Sigmoid colon (tissue), 7 donors: ENCODE results near the gene ASF1B. TPM values are rescaled to one million over a fixed set of nuclear protein-coding genes. Genes with fewer than 3 reads are reported as not detected.
"Not testable (repeated sequence)": the region's sequence is repeated elsewhere in the genome, so short reads cannot be mapped to it uniquely, and the experiment has no call there.

Experiments
- DNase-seq: peaks from one replicate; pipeline ENCODE4 v3.0.0-alpha.2; 2019
- H3K27ac ChIP-seq, 4 donors: fragments of 200-600 bp; sonication (generic); one replicate each; pipeline ENCODE4 v1.5.1; 2016 to 2019; ENCODE audit warnings: mild to moderate bottlenecking in 1 of 4
- H3K27me3 ChIP-seq, 3 donors: fragments of 200-600 bp; sonication (generic); one replicate each; pipeline ENCODE4 v1.5.1; 2019; ENCODE audit warnings: mild to moderate bottlenecking in 1 of 3
- H3K36me3 ChIP-seq, 4 donors: fragments of 200-600 bp; sonication (generic); one replicate each; pipeline ENCODE4 v1.5.1; 2016 to 2019
- H3K4me1 ChIP-seq, 4 donors: fragments of 200-600 bp; sonication (generic); one replicate each; pipeline ENCODE4 v1.5.1; 2017 to 2019
- H3K4me3 ChIP-seq, 4 donors: fragments of 200-600 bp; sonication (generic); one replicate each; pipeline ENCODE4 v1.5.1; 2017 to 2019; ENCODE audit warnings: mild to moderate bottlenecking in 2 of 4, moderate library complexity in 1 of 4
- H3K9me3 ChIP-seq, 4 donors: fragments of 200-600 bp in 3 of 4; sonication (generic) in 3 of 4; one replicate each; pipeline versions ENCODE4 v1.5.1 to v1.6.1; 2013 to 2019
- EP300 ChIP-seq, 4 donors: sonication (generic); formaldehyde crosslinking; IDR thresholded peaks; one replicate each; pipeline ENCODE4 v1.6.1; 2017; ENCODE audit warnings: antibody characterized with exemption in 4 of 4
- POLR2A ChIP-seq, 2 donors: fragments of 450-650 bp; IDR thresholded peaks; one replicate each; pipeline ENCODE4 v1.6.1; 2016; ENCODE audit warnings: antibody characterized with exemption in 2 of 2, mild to moderate bottlenecking in 2 of 2, moderate library complexity in 2 of 2
- POLR2AphosphoS5 ChIP-seq, 4 donors: sonication (generic); formaldehyde crosslinking; IDR thresholded peaks; one replicate each; pipeline ENCODE4 v1.6.1; 2017; ENCODE audit warnings: antibody characterized with exemption in 4 of 4
- WGBS, 2 donors: extraction: QIAGEN DNeasy Blood & Tissue Kit; methylation state at CpG; one replicate each; pipeline ENCODE4 v1.1.7; 2013; 5-methylcytosine and 5-hydroxymethylcytosine counted together
- intact Hi-C: fragments of 100-400 bp; cut with DNase I; formaldehyde crosslinking; loops from one replicate; pipeline ENCODE4 v1.15.1; 2023
- polyA plus RNA-seq, 3 donors: library from polyadenylated mRNA; stranded (reverse); fragments of 200-250 nt; gene quantifications; one replicate each; pipeline ENCODE4 v1.2.3, GENCODE V29; 2013
- total RNA-seq, 4 donors: library from RNA; depleted of rRNA; stranded (reverse); fragments of >200 nt; gene quantifications; one replicate each; pipeline ENCODE4 v1.1.0, GENCODE V29; 2016
- TF ChIP-seq, protein P1 (sequence below), 4 experiments: fragments of 450-650 bp in 3 of 4; fragments of 200-600 bp in 1 of 4; IDR thresholded peaks; one replicate each; pipeline ENCODE4 v1.5.1; 2016 to 2019; ENCODE audit warnings: antibody characterized with exemption in 4 of 4, mild to moderate bottlenecking in 3 of 4, moderate library complexity in 2 of 4
- donor health status: healthy with polysubstance abuse.
- donor health status: Bipolar disorder and iron deficiency.
- donor health status: healthy.

ASF1B gene
- total RNA-seq, result 1 to 10 TPM in 3 of 4 donors, not detected in 1; 1.1 to 2.0 (median 1.4) TPM
- 10 to 100 TPM in 2 of 3 donors, 1 to 10 TPM in 1; 3.6 to 26.9 (median 13.6) TPM for polyA plus RNA-seq

DNA sequence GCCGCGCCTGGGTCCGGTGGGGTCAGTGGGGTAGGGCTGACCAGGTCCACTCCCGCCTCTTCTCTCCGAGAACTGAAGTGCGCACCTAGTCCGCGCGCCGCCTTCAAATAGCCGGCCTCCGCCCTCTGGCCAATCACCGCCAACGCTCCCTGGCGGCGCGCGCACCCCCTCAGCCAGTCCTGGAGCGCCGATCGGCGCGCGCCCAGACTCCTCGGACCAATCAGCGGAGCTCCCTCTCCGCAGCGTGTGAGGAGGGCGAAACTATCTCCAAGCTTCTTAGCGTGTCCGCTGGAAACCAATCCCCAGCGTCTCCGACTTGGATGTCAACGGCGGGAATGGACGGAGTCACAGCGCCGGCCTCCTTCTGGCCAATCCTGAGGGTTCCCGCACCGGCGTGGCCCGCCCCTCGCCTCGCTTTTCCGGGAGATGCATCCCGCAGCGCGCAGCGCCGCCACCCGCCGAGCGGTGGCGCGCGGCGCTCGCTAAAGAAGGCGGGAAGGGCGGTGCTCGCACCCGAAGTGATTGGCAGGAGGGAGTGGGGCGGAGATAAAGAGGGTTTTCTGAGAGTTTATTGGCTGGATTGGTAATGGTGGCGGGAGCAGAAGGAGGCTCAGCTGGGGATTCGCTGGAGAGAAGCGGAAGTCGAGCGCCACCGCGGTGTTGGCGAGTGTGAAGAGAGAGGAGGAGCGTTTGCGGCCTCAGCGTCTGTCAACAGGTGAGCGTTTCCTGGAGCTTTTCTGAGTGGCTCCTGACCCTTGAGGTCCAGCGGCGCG, at the start of gene ASF1B:
Gene ASF1B (minus strand): TSS at position 81 of the 773 bp plus-strand sequence. CDS start 133 bp downstream, outside the sequence.
- peak within 1 kb of the TSS; percentile 95 to 98 (median 96) for H3K27ac ChIP-seq
- TF ChIP-seq EP300 (IDR thresholded peaks at IDR 0.05), result no peak
- TF ChIP-seq, protein P1, sequence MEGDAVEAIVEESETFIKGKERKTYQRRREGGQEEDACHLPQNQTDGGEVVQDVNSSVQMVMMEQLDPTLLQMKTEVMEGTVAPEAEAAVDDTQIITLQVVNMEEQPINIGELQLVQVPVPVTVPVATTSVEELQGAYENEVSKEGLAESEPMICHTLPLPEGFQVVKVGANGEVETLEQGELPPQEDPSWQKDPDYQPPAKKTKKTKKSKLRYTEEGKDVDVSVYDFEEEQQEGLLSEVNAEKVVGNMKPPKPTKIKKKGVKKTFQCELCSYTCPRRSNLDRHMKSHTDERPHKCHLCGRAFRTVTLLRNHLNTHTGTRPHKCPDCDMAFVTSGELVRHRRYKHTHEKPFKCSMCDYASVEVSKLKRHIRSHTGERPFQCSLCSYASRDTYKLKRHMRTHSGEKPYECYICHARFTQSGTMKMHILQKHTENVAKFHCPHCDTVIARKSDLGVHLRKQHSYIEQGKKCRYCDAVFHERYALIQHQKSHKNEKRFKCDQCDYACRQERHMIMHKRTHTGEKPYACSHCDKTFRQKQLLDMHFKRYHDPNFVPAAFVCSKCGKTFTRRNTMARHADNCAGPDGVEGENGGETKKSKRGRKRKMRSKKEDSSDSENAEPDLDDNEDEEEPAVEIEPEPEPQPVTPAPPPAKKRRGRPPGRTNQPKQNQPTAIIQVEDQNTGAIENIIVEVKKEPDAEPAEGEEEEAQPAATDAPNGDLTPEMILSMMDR (IDR thresholded peaks at IDR 0.05), result peak; percentile 66 to 92 (median 76)
- TF ChIP-seq POLR2AphosphoS5 (IDR thresholded peaks at IDR 0.05), result peak; percentile 73 to 90 (median 85)
- TF ChIP-seq POLR2A (IDR thresholded peaks at IDR 0.05), result peak; percentile 14 to 72
- 0% methylated on average over 78 of the region's 78 CpGs for WGBS, 2 donors
- DNase-seq, result peak; percentile 100
- H3K9me3 ChIP-seq, result no peaks in the 10 kb centered on the region
- peak within 1 kb of the TSS; percentile 65 to 88 (median 76) for H3K4me3 ChIP-seq
- intact Hi-C loops, result loop anchor here (2.0 kb wide), 3 partner anchors 18 to 270 kb away; no protein-coding TSS in a partner anchor
- H3K4me1 ChIP-seq, result peaks cover 0 to 28% (median 27%) of the 10 kb centered on the region in 4 donors
- H3K36me3 ChIP-seq, result no peaks in the 10 kb centered on the region
- H3K27me3 ChIP-seq, result no peaks in the 10 kb centered on the region

DNA sequence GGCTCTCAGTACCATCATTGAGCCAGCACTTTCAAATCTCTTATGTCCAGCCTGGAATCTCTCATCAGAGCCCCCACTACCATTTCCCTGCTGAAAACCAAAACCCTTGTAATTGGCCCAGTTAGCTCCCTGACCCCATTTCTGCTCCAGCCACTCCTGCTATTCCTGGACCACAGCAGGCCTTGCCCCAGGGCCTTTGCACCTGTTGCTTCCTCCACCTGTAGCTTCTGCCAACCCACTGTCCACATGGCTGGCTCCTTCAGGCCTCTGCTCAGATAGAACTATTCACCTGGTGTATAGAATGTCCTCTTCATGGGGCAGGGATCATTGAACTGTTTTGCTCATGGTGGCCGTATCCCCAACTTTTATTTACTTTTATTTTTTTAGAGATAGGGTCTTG, 49.3 kb upstream of the ASF1B start:
- DNase-seq, H3K36me3 ChIP-seq, H3K27ac ChIP-seq, H3K4me3 ChIP-seq, intact Hi-C loops, H3K27me3 ChIP-seq, H3K9me3 ChIP-seq: not testable (repeated sequence)
- WGBS, 2 donors, result 97 to 98% methylated on average over 1 of the region's 1 CpG
- H3K4me1 ChIP-seq, result peaks cover 0 to 10% (median 5%) of the 10 kb centered on the region in 4 donors

DNA sequence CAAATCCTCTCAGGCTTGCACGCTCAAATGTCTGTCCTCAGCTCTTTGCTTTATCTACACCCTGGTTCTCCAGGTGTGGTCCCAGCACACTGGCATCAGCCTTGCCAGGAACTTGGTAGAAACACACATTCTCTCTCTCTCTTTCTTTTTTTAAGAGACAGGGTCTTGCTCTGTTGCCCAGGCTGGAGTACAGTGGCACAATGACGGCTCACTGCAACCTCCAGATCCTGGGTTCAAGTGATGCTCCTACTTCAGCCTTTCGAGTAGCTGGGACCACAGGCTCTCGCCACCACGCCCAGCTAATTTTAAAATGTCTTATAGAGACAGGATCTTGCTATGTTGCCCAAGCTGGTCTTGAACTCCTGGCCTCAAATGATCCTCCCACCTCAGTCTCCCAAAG, 48.8 kb upstream of the ASF1B start:
- Histone ChIP-seq H3K27me3 (no peaks in the 10 kb centered on the region), H3K36me3 (no peaks in the 10 kb centered on the region), H3K4me3 (no peak overlapping the region), H3K4me1 (peaks cover 0 to 9% (median 4%) of the 10 kb centered on the region in 4 donors), H3K27ac (no peak overlapping the region), H3K9me3 (no peaks in the 10 kb centered on the region)
- no peak for DNase-seq
- intact Hi-C loops, result no loop called here
- WGBS, 2 donors, result 96 to 97% methylated on average over 5 of the region's 5 CpGs
- TF ChIP-seq EP300 (IDR thresholded peaks at IDR 0.05), result no peak
- no peak for TF ChIP-seq POLR2AphosphoS5 (IDR thresholded peaks at IDR 0.05)
- TF ChIP-seq, protein P1 (IDR thresholded peaks at IDR 0.05), result no peak
- TF ChIP-seq POLR2A (IDR thresholded peaks at IDR 0.05), result no peak

DNA sequence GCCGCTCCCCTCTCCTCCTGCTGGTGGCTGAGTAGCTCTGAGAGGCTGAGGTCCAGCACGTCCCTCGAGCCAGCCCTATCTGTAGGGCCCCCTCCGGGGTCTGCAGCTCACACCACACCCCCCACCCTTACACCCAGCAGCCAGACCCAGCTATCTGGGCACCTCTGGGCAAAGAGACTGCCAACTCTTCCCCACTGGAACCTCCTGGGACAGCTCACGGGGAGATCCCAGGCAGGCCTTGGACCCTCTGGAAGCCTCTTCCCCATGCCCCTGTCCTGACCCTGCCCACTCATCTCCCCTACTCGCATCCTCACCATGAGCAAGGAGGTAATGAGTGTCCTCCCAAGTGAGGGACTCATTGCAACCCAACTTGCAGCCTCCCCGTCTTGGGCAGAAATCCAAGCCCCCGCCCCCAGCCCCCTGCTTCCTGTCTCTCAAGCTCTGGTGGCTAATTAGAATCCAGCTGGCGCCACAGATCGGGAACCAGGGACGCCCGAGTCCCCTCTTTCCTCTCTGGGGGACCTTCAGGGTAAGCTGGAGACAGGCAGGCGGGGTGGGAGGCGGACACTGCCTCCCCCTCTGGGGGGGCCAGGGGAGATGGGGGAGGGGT, 47.5 kb upstream of the ASF1B start:
- intact Hi-C loops, result no loop called here
- DNase-seq, result no peak
- no peak for TF ChIP-seq POLR2A (IDR thresholded peaks at IDR 0.05)
- no peak for TF ChIP-seq POLR2AphosphoS5 (IDR thresholded peaks at IDR 0.05)
- TF ChIP-seq EP300 (IDR thresholded peaks at IDR 0.05), result no peak
- TF ChIP-seq, protein P1 (IDR thresholded peaks at IDR 0.05), result no peak
- Histone ChIP-seq H3K27me3 (no peaks in the 10 kb centered on the region), H3K4me3 (no peak overlapping the region), H3K36me3 (no peaks in the 10 kb centered on the region), H3K9me3 (no peaks in the 10 kb centered on the region), H3K27ac (no peak overlapping the region), H3K4me1 (peaks cover 0 to 11% (median 5%) of the 10 kb centered on the region in 4 donors)
- 69 to 91% methylated on average over 14 of the region's 14 CpGs for WGBS, 2 donors

DNA sequence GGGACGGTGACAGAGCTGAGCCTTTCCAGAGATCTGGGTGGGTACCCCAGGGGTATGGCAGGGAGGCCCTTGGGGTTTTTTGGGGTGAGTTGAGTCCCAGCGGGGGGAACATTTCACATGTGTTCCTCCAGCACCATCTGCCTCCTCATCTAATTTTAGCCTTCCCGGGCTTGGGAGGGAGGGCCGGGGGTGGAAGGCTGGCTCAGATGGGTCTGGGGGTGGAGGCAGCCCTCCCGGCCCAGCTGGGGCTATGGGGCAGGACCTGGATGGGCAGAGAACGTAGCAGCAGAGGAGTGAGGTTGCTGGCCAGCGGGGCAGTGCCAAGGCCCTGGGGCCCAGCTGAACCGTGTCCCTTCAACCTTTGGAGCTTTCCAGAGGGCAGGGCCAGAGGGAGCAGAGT, 46.1 kb upstream of the ASF1B start:
- 80 to 90% methylated on average over 8 of the region's 8 CpGs for WGBS, 2 donors
- no peaks in the 10 kb centered on the region for H3K27me3 ChIP-seq
- no peak for DNase-seq
- no peak overlapping the region for H3K27ac ChIP-seq
- H3K9me3 ChIP-seq, result no peaks in the 10 kb centered on the region
- peaks cover under 1 to 4% (median 1%) of the 10 kb centered on the region in 4 donors for H3K36me3 ChIP-seq
- TF ChIP-seq, protein P1 (IDR thresholded peaks at IDR 0.05), result no peak
- TF ChIP-seq POLR2A (IDR thresholded peaks at IDR 0.05) (no peak), POLR2AphosphoS5 (IDR thresholded peaks at IDR 0.05) (no peak), EP300 (IDR thresholded peaks at IDR 0.05) (no peak)
- H3K4me1 ChIP-seq, result peaks cover 0 to 11% (median 5%) of the 10 kb centered on the region in 4 donors
- intact Hi-C loops, result no loop called here
- no peak overlapping the region for H3K4me3 ChIP-seq
